Testis (tissue), 2 donors: ENCODE data around the gene MMRN2.

ENCODE experiments used
- CTCF ChIP-seq, 3 experiments: fragments of 450-650 bp in 2 of 3; fragments of 200-600 bp in 1 of 3; sonication (generic) in 1 of 3; IDR thresholded peaks; one replicate each; pipeline ENCODE4 v1.5.1; 2016 to 2019; ENCODE audit warnings: antibody characterized with exemption in 3 of 3, mild to moderate bottlenecking in 2 of 3, moderate library complexity in 1 of 3
- POLR2A ChIP-seq: fragments of 450-650 bp; IDR thresholded peaks from one replicate; pipeline ENCODE4 v1.6.1; 2017; ENCODE audit warnings: antibody characterized with exemption, mild to moderate bottlenecking, moderate library complexity

- no peak for TF ChIP-seq CTCF (IDR thresholded peaks at IDR 0.05)
- TF ChIP-seq POLR2A, result no peak
Observed at GRCh38 chr10:86958901-86959736, 1.7 kb upstream of the MMRN2 start.
